NOMO-1 (cell line): Measurements from ENCODE around the gene TMEM184A.

Experiments used
- DNase-seq, 2 experiments: peaks; one replicate each; lab custom pipeline; 2025; ENCODE audit not compliant: unreplicated experiment in 2 of 2; lab: John Stamatoyannopoulos, UW

The TMEM184A gene

GRCh38 chr7:1505731-1506550, 50.1 kb downstream of the TMEM184A start:
- DNase-seq, result peak in 1 of 2 experiments; percentile 12

- peak; percentile 89 to 96 for DNase-seq
These were observed 51.9 kb downstream of the TMEM184A start, which contains the start of gene INTS1 for GRCh38 chr7:1503816-1504775. Gene INTS1 (minus strand): TSS chr7:1504389. CDS start chr7:1503960, 429 bp downstream.

- no peak for DNase-seq
These were observed 52.6 kb downstream of the TMEM184A start for GRCh38 chr7:1503390-1503789.

GRCh38 chr7:1502845-1503244, 53.2 kb downstream of the TMEM184A start:
- DNase-seq, result no peak

- DNase-seq, result no peak
These were observed 54.3 kb downstream of the TMEM184A start for GRCh38 chr7:1501487-1502270.

- no peak for DNase-seq
These were observed 55.8 kb downstream of the TMEM184A start for GRCh38 chr7:1500064-1500807.

GRCh38 chr7:1499367-1500029, 56.5 kb downstream of the TMEM184A start:
- DNase-seq, result no peak

GRCh38 chr7:1498370-1499305, 57.4 kb downstream of the TMEM184A start:
- DNase-seq, result no peak

- no peak for DNase-seq
These were observed 58.6 kb downstream of the TMEM184A start for GRCh38 chr7:1497293-1497927.

GRCh38 chr7:1496531-1497292, 59.3 kb downstream of the TMEM184A start:
- no peak for DNase-seq

- no peak for DNase-seq
These were observed 60.3 kb downstream of the TMEM184A start for GRCh38 chr7:1495564-1496242.

- no peak for DNase-seq
These were observed 61.0 kb downstream of the TMEM184A start for GRCh38 chr7:1494866-1495563.

GRCh38 chr7:1494447-1494846, 61.6 kb downstream of the TMEM184A start:
- DNase-seq, result no peak

GRCh38 chr7:1493571-1493970, 62.4 kb downstream of the TMEM184A start:
- DNase-seq, result no peak

- DNase-seq, result no peak
These were observed 62.9 kb downstream of the TMEM184A start for GRCh38 chr7:1493129-1493528.

GRCh38 chr7:1492640-1493039, 63.4 kb downstream of the TMEM184A start:
- no peak for DNase-seq
